HepG2 (cell line): Measurements from ENCODE around the gene IHH. TPM values are rescaled to one million over a fixed set of nuclear protein-coding genes. Genes with fewer than 3 reads are reported as not detected.

Source experiments
- ATAC-seq: fragments of 200-7000 bp; cut with Tn5 transposase; 3 replicates; pipeline ENCODE4 v1.9.1; 2020; ENCODE audit warnings: mild to moderate bottlenecking, moderate library complexity
- BruUV-seq: library from RNA; stranded (reverse); fragments of 400-500 nt; replicated peaks from 2 replicates; lab custom pipeline; 2021; lab: Mats Ljungman, UMichigan
- CTCF ChIA-PET: fragments of 300-600 bp; formaldehyde crosslinking; extraction: SDS; loops from one replicate; lab custom pipeline; 2021; ENCODE audit warnings: low total read pairs, inconsistent platforms, low intra/inter-chr PET ratio; lab: Yijun Ruan, JAX
- POLR2A ChIA-PET: fragments of 350-600 bp; sonication (Branson Sonifier 250); formaldehyde crosslinking; loops from one replicate; lab custom pipeline; 2020; ENCODE audit warnings: antibody characterized with exemption, inconsistent platforms; lab: Yijun Ruan, JAX
- DNase-seq: peaks from one replicate; pipeline ENCODE4 v3.0.0-alpha.2; 2015; ENCODE audit warnings: low spot score
- FAIRE-seq: peaks from 3 replicates; lab custom pipeline; 2011; peaks lifted over from hg19 to GRCh38; lab: Jason Lieb, UNC
- H2AFZ ChIP-seq: one replicate; pipeline ENCODE4 v1.6.1; 2011; ENCODE audit warnings: low read length, inconsistent platforms
- H3K27ac ChIP-seq: fragments of 300-600 bp; 3 replicates; pipeline ENCODE4 v1.8.0; 2011; ENCODE audit warnings: mixed run types, mild to moderate bottlenecking, mixed read lengths, low read length, inconsistent platforms; ENCODE audit not compliant: insufficient read depth; ENCODE audit errors: extremely low read length
- H3K27me3 ChIP-seq, 2 experiments: fragments of 200-600 bp in 1 of 2; 2 replicates in 1 of 2; 3 replicates in 1 of 2; pipeline versions ENCODE4 v1.6.0 to v1.8.0; 2011; ENCODE audit warnings: low read length in 2 of 2, mild to moderate bottlenecking in 2 of 2, moderate library complexity in 2 of 2, inconsistent platforms in 1 of 2; ENCODE audit not compliant: insufficient read depth in 2 of 2, control insufficient read depth in 1 of 2
- H3K36me3 ChIP-seq, 2 experiments: fragments of 200-600 bp in 1 of 2; replicated peaks in 1 of 2; 2 replicates in 1 of 2; 3 replicates in 1 of 2; pipeline versions ENCODE4 v1.5.1 to v1.8.0; 2011; ENCODE audit warnings: low read length in 2 of 2, inconsistent platforms in 1 of 2; ENCODE audit not compliant: insufficient read depth in 2 of 2, control insufficient read depth in 1 of 2
- H3K4me1 ChIP-seq: 2 replicates; pipeline ENCODE4 v1.5.1; 2012; ENCODE audit warnings: low read length, inconsistent platforms; ENCODE audit not compliant: insufficient read depth
- H3K4me2 ChIP-seq: 2 replicates; pipeline ENCODE4 v1.6.0; 2011; ENCODE audit warnings: low read depth, low read length, inconsistent platforms
- H3K4me3 ChIP-seq, 3 experiments: fragments of 200-600 bp in 1 of 3; sonication (generic), shearing (Covaris generic) in 1 of 3; replicated peaks in 1 of 3; 2 replicates each; pipeline ENCODE4 v1.5.1; 2011 to 2016; ENCODE audit warnings: low read length in 3 of 3, inconsistent platforms in 2 of 3, low read depth in 2 of 3, mild to moderate bottlenecking in 2 of 3, control low read depth in 1 of 3, mixed read lengths in 1 of 3; ENCODE audit not compliant: insufficient read depth in 1 of 3
- H3K79me2 ChIP-seq: one replicate; pipeline ENCODE4 v1.6.1; 2011; ENCODE audit warnings: low read length, inconsistent platforms; ENCODE audit not compliant: insufficient read depth
- H3K9ac ChIP-seq: 2 replicates; pipeline ENCODE4 v1.6.0; 2011; ENCODE audit warnings: mild to moderate bottlenecking, low read depth, low read length, inconsistent platforms; ENCODE audit not compliant: insufficient read depth
- H3K9me3 ChIP-seq: 2 replicates; pipeline ENCODE4 v1.5.1; 2012; ENCODE audit warnings: mild to moderate bottlenecking, low read length
- H4K20me1 ChIP-seq: 2 replicates; pipeline ENCODE4 v1.6.0; 2011; ENCODE audit warnings: inconsistent platforms, mild to moderate bottlenecking, low read length, moderate library complexity; ENCODE audit not compliant: insufficient read depth
- AKAP8 ChIP-seq: sonication (generic); formaldehyde crosslinking; IDR thresholded peaks from 2 replicates; pipeline ENCODE4 v1.5.1; 2020; ENCODE audit warnings: mild to moderate bottlenecking, missing genetic modification reagents
- ATF1 ChIP-seq: IDR thresholded peaks from 2 replicates; pipeline ENCODE4 v1.6.1; 2016; ENCODE audit warnings: mild to moderate bottlenecking, control low read depth
- KLF6 ChIP-seq: IDR thresholded peaks from 2 replicates; pipeline ENCODE4 v1.8.0; 2016; ENCODE audit warnings: missing biosample characterization, missing genetic modification reagents
- SP1 ChIP-seq, 2 experiments: fragments of 450-650 bp in 1 of 2; sonication (generic) in 1 of 2; formaldehyde crosslinking in 1 of 2; IDR thresholded peaks; 2 replicates each; pipeline versions ENCODE4 v1.4.0 to v1.6.1; 2016 to 2020; ENCODE audit warnings: missing genetic modification reagents in 1 of 2
- TCF12 ChIP-seq, 2 experiments: fragments of 450-650 bp in 1 of 2; sonication (generic) in 1 of 2; formaldehyde crosslinking in 1 of 2; IDR thresholded peaks; 2 replicates each; pipeline versions ENCODE4 v1.6.1 to v1.8.0; 2017 to 2022; ENCODE audit warnings: antibody characterized with exemption in 1 of 2, mild to moderate bottlenecking in 1 of 2, missing genetic modification reagents in 1 of 2, moderate library complexity in 1 of 2
- ZNF224 ChIP-seq: sonication (generic); formaldehyde crosslinking; IDR thresholded peaks from 2 replicates; pipeline ENCODE4 v1.5.0; 2020; ENCODE audit warnings: mild to moderate bottlenecking, missing genetic modification reagents
- ZNF24 ChIP-seq: fragments of 450-650 bp; IDR thresholded peaks from 2 replicates; pipeline ENCODE4 v1.6.1; 2017; ENCODE audit warnings: antibody characterized with exemption, mild to moderate bottlenecking
- ZNF326 ChIP-seq: sonication (generic); formaldehyde crosslinking; IDR thresholded peaks from 2 replicates; pipeline ENCODE4 v1.4.0; 2020; ENCODE audit warnings: missing genetic modification reagents, borderline replicate concordance
- ZNF337 ChIP-seq: sonication (generic); formaldehyde crosslinking; IDR thresholded peaks from 2 replicates; pipeline ENCODE4 v1.5.1; 2020; ENCODE audit warnings: missing genetic modification reagents, low read depth, mild to moderate bottlenecking, borderline replicate concordance
- ZNF629 ChIP-seq: sonication (generic); formaldehyde crosslinking; conservative IDR thresholded peaks from 2 replicates; pipeline ENCODE4 v1.5.0; 2020; ENCODE audit warnings: missing genetic modification reagents
- ZNF746 ChIP-seq: sonication (generic); formaldehyde crosslinking; IDR thresholded peaks from 2 replicates; pipeline ENCODE4 v1.8.0; 2022; ENCODE audit warnings: mild to moderate bottlenecking, missing genetic modification reagents
- WGBS: methylation state at CpG from one replicate; pipeline ENCODE4 v1.1.6; 2017; ENCODE audit warnings: low lambda C conversion rate; 5-methylcytosine and 5-hydroxymethylcytosine counted together
- in situ Hi-C: cut with HindIII; loops from 2 replicates; pipeline ENCODE4 v1.10.0; 2017; ENCODE audit warnings: low pct_unique_long_range_greater_than_20kb; ENCODE audit not compliant: extremely low pct_ligation_motif_present
- intact Hi-C: fragments of 100-400 bp; cut with micrococcal nuclease; formaldehyde crosslinking; loops from one replicate; pipeline ENCODE4 v1.10.0; 2022; ENCODE audit not compliant: unreplicated experiment
- polyA plus RNA-seq, 8 experiments: library from polyadenylated mRNA; depleted of rRNA in 3 of 8; stranded (reverse) in 7 of 8; unstranded in 1 of 8; fragments of >200 nt; fragmentation: Illumina TruSeq in 4 of 8; extraction: Trizol in 4 of 8; gene quantifications; 2 replicates each; pipeline versions ENCODE4 v1.2.1 to v1.2.3, GENCODE V29; 2011 to 2016; ENCODE audit warnings: low read depth in 4 of 8, missing spikeins in 1 of 8, mixed read lengths in 1 of 8; ENCODE audit not compliant: insufficient read depth in 1 of 8
- total RNA-seq, 5 experiments: library from RNA; depleted of rRNA; stranded (reverse); fragments of >200 nt; fragmentation: Illumina TruSeq; extraction: Trizol; gene quantifications; 2 replicates each; pipeline ENCODE4 v1.2.3, GENCODE V29; 2016; ENCODE audit warnings: low read depth in 1 of 5
- TF ChIP-seq, protein P1 (sequence below): sonication (generic); formaldehyde crosslinking; IDR thresholded peaks from 2 replicates; pipeline ENCODE4 v1.4.0; 2020; ENCODE audit warnings: mild to moderate bottlenecking, low read depth, missing genetic modification reagents

IHH gene
- total and polyA plus RNA-seq, 2 of the 13 experiments (the other 11 are each of a cell fraction or from before 2014, with no cell fraction given), result 0.42 TPM; not detected in 1

DNA sequence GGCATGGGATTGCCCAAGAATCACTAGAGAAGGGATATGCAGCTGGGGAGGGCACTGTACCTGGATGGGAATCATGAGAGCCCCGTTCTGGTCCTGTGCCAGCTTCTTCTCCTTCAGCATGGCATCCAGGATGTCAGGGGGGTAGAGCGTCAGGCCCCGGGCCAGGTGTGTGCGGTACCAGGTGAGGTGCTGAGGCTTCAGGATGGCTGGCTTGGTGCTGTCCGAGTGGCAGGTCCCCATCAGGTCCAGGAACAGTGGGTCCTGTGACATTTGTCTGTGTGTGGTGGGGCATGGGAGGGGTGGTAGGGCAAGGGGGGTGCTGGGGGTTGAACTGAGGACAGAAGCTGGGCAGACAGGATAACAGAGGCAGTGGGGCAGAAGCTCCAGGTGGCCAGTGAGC, 32.6 kb downstream of the IHH start:
- no peak overlapping the region for H2AFZ ChIP-seq
- TF ChIP-seq ZNF224 (CRISPR knock-in tag), result no peak
- no peak for TF ChIP-seq ZNF337 (CRISPR knock-in tag)
- TF ChIP-seq ZNF746 (CRISPR knock-in tag), result no peak
- TF ChIP-seq ZNF326 (CRISPR knock-in tag), result no peak
- TF ChIP-seq ATF1 (CRISPR knock-in tag), result no peak
- TF ChIP-seq AKAP8 (CRISPR knock-in tag), result no peak
- TF ChIP-seq TCF12 (IDR thresholded peaks at IDR 0.05), result no peak
- TF ChIP-seq TCF12 (CRISPR knock-in tag; IDR thresholded peaks at IDR 0.05), result no peak
- TF ChIP-seq, protein P1, sequence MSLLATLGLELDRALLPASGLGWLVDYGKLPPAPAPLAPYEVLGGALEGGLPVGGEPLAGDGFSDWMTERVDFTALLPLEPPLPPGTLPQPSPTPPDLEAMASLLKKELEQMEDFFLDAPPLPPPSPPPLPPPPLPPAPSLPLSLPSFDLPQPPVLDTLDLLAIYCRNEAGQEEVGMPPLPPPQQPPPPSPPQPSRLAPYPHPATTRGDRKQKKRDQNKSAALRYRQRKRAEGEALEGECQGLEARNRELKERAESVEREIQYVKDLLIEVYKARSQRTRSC, result no peak
- no peak for TF ChIP-seq ZNF629
- TF ChIP-seq ZNF24, result no peak
- no peak for TF ChIP-seq SP1 (IDR thresholded peaks at IDR 0.05)
- TF ChIP-seq SP1 (CRISPR knock-in tag; IDR thresholded peaks at IDR 0.05), result no peak
- no peak for TF ChIP-seq KLF6 (CRISPR knock-in tag)
- no peaks in the 10 kb centered on the region for H3K9me3 ChIP-seq
- CTCF ChIA-PET, result interaction anchor here (1.2 kb wide), 1 partner anchor 127 kb away, joined by 4 read pairs; no protein-coding TSS in a partner anchor
- H3K79me2 ChIP-seq, result no peaks in the 10 kb centered on the region
- H3K27ac ChIP-seq, result no peak overlapping the region
- 38% methylated on average over 5 of the region's 5 CpGs for WGBS
- H3K4me2 ChIP-seq, result no peak overlapping the region
- no peaks in the 10 kb centered on the region for H3K4me1 ChIP-seq
- peaks cover 25 to 93% of the 10 kb centered on the region in 2 experiments for H3K27me3 ChIP-seq
- no peaks in the 10 kb centered on the region for H3K36me3 ChIP-seq
- no peak overlapping the region for H3K4me3 ChIP-seq
- H4K20me1 ChIP-seq, result peaks cover 17% of the 10 kb centered on the region; the same call in 1 of the 2 replicates
- no peak for DNase-seq
- ATAC-seq, result no peak
- intact Hi-C loops, result loop anchor here (2.0 kb wide), 1 partner anchor 25 kb away; no protein-coding TSS in a partner anchor
- in situ Hi-C loops, result no loop called here
- H3K9ac ChIP-seq, result no peak overlapping the region
- BruUV-seq, result no TSS peak
- POLR2A ChIA-PET, result no interaction called here
- no peak for FAIRE-seq
